Measurements from ENCODE around the gene DOCK4.

- TF ChIP-seq POLR2A (IDR thresholded peaks at IDR 0.05) (no peak), CTCF (IDR thresholded peaks at IDR 0.05) (no peak)
These were observed 75.3 kb downstream of the DOCK4 start for GRCh38 chr7:112130729-112131410.

Data from testis (tissue), 2 donors.